K562 (cell line): Measurements from ENCODE around the gene TUBD1. TPM values are rescaled to one million over a fixed set of nuclear protein-coding genes. Genes with fewer than 3 reads are reported as not detected.

ENCODE experiments used
- ASH1L ChIP-seq: fragments of 450-650 bp; IDR thresholded peaks from 2 replicates; pipeline ENCODE4 v1.6.1; 2018; ENCODE audit warnings: borderline replicate concordance, mild to moderate bottlenecking, low read depth; ENCODE audit not compliant: partially characterized antibody
- BRD4 ChIP-seq: fragments of 200-600 bp; sonication (generic); IDR thresholded peaks from 2 replicates; pipeline ENCODE4 v1.6.1; 2017; ENCODE audit warnings: inconsistent platforms
- GABPB1 ChIP-seq: sonication (generic); formaldehyde crosslinking; IDR thresholded peaks from 2 replicates; pipeline ENCODE4 v1.8.0; 2022; ENCODE audit warnings: mild to moderate bottlenecking, missing genetic modification reagents
- KDM5B ChIP-seq: fragments of 200-600 bp; sonication (generic); IDR thresholded peaks from 2 replicates; pipeline ENCODE4 v1.6.1; 2012; ENCODE audit warnings: low read depth, mild to moderate bottlenecking, moderate library complexity, low read length, control low read depth, inconsistent platforms; ENCODE audit not compliant: insufficient replicate concordance
- NELFE ChIP-seq: IDR thresholded peaks from 2 replicates; pipeline ENCODE4 v1.6.1; 2011; ENCODE audit warnings: mild to moderate bottlenecking; ENCODE audit not compliant: insufficient read depth, insufficient read length
- NR1H2 ChIP-seq: sonication (generic); formaldehyde crosslinking; IDR thresholded peaks from 2 replicates; pipeline ENCODE4 v1.4.0; 2020; ENCODE audit warnings: mild to moderate bottlenecking, missing genetic modification reagents
- PML ChIP-seq: IDR thresholded peaks from 2 replicates; pipeline ENCODE4 v1.6.1; 2012; ENCODE audit warnings: low read length, inconsistent platforms
- RBM25 ChIP-seq: fragments of 200-400 bp; formaldehyde crosslinking; IDR thresholded peaks from 2 replicates; pipeline ENCODE4 v1.6.1; 2018; ENCODE audit warnings: low read length, low read depth, moderate library complexity; ENCODE audit not compliant: severe bottlenecking
- polyA plus RNA-seq, 8 experiments: library from polyadenylated mRNA; depleted of rRNA in 4 of 8; stranded (reverse) in 5 of 8; unstranded in 3 of 8; fragments of >200 nt; fragmentation: Nextera tagmentation in 2 of 8; fragmentation: Illumina TruSeq in 1 of 8; extraction: Ambion mirVana in 2 of 8; extraction: Trizol in 1 of 8; gene quantifications; 2 replicates each; pipeline versions ENCODE4 v1.2.1 to v1.2.3, GENCODE V29; 2011 to 2014; ENCODE audit warnings: inconsistent platforms in 1 of 8, missing spikeins in 1 of 8
- total RNA-seq, 7 experiments: library from RNA; depleted of rRNA in 6 of 7; stranded (reverse); fragments of >200 nt in 6 of 7; fragmentation: Illumina TruSeq in 2 of 7; extraction: Trizol in 2 of 7; gene quantifications; 2 replicates each; pipeline versions ENCODE4 v1.2.1 to v1.2.3, GENCODE V29; 2011 to 2021; ENCODE audit warnings: low replicate concordance in 1 of 7
- TF ChIP-seq, protein P1 (sequence below), 2 experiments: IDR thresholded peaks; 2 replicates each; pipeline ENCODE4 v1.6.1; 2012; ENCODE audit warnings: improper control_type of control experiment in 2 of 2, low read depth in 2 of 2, low read length in 2 of 2, borderline replicate concordance in 1 of 2
- TF ChIP-seq, protein P2 (sequence below): fragments of 200-400 bp; formaldehyde crosslinking; IDR thresholded peaks from 2 replicates; pipeline ENCODE4 v1.6.1; 2017; ENCODE audit warnings: mild to moderate bottlenecking, low read depth, low read length, moderate library complexity
- TF ChIP-seq, protein P3 (sequence below): IDR thresholded peaks from 3 replicates; pipeline ENCODE4 v1.6.1; 2011; ENCODE audit warnings: borderline replicate concordance, mild to moderate bottlenecking; ENCODE audit not compliant: insufficient read length, insufficient read depth
- TF ChIP-seq, protein P4 (sequence below): fragments of 450-650 bp; IDR thresholded peaks from 2 replicates; pipeline ENCODE4 v1.6.1; 2016; ENCODE audit warnings: low read depth, mild to moderate bottlenecking, moderate library complexity

TUBD1 gene
- total and polyA plus RNA-seq, 9 of the 15 experiments (the other 6 are each of a cell fraction or from before 2014, with no cell fraction given), result 10.8 to 35.3 (median 17.9) TPM

DNA sequence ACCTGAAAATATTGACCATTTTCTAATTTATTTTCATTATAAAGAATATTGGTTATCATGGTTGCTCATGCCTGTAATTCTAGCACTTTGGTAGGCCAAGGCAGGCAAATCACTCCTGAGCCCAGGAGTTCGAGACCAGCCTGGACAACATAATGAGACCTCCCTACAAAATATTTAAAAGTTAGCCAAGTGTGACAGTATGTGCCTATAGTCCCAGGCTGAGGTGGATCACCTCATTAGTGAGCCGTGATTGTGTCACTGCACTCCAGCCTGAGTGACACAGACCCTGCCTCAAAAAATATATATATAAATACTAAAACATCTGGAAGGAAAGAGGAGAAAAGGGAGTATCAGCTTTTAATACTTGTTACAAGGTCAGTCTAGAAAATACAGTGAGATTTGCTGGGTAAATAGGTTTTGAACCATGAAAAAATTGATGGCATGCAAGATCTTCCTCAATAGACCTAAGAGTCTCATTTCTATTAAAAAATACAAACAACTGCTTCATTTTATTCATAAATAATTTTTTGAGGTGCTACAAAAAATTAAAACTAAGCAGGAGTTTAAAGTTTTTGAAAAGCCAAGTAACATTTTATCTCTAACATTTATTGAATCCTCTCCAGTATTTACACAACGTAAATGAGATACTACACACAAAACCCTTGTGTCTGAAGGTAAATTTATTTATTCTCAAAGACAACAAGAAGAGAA is 47.7 kb downstream of the TUBD1 start (continued):
- TF ChIP-seq, protein P1, sequence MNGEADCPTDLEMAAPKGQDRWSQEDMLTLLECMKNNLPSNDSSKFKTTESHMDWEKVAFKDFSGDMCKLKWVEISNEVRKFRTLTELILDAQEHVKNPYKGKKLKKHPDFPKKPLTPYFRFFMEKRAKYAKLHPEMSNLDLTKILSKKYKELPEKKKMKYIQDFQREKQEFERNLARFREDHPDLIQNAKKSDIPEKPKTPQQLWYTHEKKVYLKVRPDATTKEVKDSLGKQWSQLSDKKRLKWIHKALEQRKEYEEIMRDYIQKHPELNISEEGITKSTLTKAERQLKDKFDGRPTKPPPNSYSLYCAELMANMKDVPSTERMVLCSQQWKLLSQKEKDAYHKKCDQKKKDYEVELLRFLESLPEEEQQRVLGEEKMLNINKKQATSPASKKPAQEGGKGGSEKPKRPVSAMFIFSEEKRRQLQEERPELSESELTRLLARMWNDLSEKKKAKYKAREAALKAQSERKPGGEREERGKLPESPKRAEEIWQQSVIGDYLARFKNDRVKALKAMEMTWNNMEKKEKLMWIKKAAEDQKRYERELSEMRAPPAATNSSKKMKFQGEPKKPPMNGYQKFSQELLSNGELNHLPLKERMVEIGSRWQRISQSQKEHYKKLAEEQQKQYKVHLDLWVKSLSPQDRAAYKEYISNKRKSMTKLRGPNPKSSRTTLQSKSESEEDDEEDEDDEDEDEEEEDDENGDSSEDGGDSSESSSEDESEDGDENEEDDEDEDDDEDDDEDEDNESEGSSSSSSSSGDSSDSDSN (IDR thresholded peaks at IDR 0.05; ENCODE audit: borderline replicate concordance in 1 of 2, low read depth in 2 of 2, low read length in 2 of 2), result no peak
- TF ChIP-seq, protein P2, sequence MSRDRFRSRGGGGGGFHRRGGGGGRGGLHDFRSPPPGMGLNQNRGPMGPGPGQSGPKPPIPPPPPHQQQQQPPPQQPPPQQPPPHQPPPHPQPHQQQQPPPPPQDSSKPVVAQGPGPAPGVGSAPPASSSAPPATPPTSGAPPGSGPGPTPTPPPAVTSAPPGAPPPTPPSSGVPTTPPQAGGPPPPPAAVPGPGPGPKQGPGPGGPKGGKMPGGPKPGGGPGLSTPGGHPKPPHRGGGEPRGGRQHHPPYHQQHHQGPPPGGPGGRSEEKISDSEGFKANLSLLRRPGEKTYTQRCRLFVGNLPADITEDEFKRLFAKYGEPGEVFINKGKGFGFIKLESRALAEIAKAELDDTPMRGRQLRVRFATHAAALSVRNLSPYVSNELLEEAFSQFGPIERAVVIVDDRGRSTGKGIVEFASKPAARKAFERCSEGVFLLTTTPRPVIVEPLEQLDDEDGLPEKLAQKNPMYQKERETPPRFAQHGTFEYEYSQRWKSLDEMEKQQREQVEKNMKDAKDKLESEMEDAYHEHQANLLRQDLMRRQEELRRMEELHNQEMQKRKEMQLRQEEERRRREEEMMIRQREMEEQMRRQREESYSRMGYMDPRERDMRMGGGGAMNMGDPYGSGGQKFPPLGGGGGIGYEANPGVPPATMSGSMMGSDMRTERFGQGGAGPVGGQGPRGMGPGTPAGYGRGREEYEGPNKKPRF, result no peak
- TF ChIP-seq, protein P3, sequence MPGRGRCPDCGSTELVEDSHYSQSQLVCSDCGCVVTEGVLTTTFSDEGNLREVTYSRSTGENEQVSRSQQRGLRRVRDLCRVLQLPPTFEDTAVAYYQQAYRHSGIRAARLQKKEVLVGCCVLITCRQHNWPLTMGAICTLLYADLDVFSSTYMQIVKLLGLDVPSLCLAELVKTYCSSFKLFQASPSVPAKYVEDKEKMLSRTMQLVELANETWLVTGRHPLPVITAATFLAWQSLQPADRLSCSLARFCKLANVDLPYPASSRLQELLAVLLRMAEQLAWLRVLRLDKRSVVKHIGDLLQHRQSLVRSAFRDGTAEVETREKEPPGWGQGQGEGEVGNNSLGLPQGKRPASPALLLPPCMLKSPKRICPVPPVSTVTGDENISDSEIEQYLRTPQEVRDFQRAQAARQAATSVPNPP, result no peak
- TF ChIP-seq GABPB1 (CRISPR knock-in tag), result no peak
- TF ChIP-seq PML, result no peak
- TF ChIP-seq, protein P4, sequence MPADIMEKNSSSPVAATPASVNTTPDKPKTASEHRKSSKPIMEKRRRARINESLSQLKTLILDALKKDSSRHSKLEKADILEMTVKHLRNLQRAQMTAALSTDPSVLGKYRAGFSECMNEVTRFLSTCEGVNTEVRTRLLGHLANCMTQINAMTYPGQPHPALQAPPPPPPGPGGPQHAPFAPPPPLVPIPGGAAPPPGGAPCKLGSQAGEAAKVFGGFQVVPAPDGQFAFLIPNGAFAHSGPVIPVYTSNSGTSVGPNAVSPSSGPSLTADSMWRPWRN, result 0 out of 2 replicates have a peak, but pooled peaks have one; percentile 14
- TF ChIP-seq BRD4, result no peak
- no peak for TF ChIP-seq NELFE
- TF ChIP-seq ASH1L, result no peak
- TF ChIP-seq RBM25, result no peak
- TF ChIP-seq NR1H2, result no peak
- no peak for TF ChIP-seq KDM5B
- TF ChIP-seq, all 486 proteins: peak for 25
